ACHN (cell line): ENCODE data around the gene NFYB.
"Not testable (repeated sequence)": the region's sequence is repeated elsewhere in the genome, so short reads cannot be mapped to it uniquely, and the experiment has no call there.

Experiments used
- DNase-seq: peaks from one replicate; pipeline ENCODE4 v3.0.0-alpha.2; 2015
- in situ Hi-C: cut with HindIII; loops from 2 replicates; pipeline ENCODE4 v1.10.0; 2017; ENCODE audit warnings: low sequenced_read_pairs, low pct_ligation_motif_present, low pct_unique_long_range_greater_than_20kb

The NFYB gene

GRCh38 chr12:104165801-104166200 lies 27.8 kb upstream of the NFYB start:
- DNase-seq: no peak
- in situ Hi-C loops: no loop called here

DNA sequence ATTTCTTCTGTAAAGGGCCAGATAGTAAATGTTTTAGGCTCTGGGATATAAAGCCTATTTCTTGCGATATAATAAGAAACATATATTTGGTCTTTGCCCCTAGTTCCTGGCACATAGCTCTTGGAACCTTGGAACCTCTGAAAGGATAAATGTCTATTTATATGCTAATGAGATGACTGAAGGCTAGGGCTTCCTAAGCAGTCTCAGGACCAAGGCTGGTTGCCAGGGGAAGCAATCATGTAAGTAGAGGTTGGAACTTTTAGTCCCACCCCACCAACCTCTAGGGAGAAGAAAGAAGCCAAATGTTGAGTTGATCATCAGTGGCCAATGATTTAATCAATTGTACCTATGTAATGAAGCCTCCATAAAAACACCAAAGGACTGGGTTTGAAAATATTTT lies 26.6 kb upstream of the NFYB start:
- no peak for DNase-seq
- in situ Hi-C loops: no loop called here

DNA sequence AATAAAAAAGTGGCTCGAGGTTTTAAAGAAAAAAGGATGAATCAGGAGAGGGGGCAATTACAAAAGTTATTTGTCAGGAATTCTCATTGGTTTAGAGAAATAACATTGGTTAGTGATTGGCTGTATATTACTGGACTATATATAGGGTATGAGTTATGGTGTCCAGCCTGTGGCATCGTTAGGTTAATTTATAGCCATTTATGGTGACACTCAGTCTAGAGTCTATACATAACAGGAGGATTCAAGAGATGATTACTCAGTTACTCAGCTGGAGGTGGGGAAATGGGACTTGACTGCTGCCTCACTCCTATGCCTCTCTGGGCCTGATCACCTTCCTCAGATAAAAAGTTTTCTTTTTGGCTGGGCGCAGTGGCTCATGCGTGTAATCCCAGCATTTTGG lies 25.6 kb upstream of the NFYB start:
- in situ Hi-C loops: no loop called here
- DNase-seq: no peak

- in situ Hi-C loops, DNase-seq: not testable (repeated sequence)
These were observed 25.0 kb upstream of the NFYB start for GRCh38 chr12:104163028-104163427.

DNA sequence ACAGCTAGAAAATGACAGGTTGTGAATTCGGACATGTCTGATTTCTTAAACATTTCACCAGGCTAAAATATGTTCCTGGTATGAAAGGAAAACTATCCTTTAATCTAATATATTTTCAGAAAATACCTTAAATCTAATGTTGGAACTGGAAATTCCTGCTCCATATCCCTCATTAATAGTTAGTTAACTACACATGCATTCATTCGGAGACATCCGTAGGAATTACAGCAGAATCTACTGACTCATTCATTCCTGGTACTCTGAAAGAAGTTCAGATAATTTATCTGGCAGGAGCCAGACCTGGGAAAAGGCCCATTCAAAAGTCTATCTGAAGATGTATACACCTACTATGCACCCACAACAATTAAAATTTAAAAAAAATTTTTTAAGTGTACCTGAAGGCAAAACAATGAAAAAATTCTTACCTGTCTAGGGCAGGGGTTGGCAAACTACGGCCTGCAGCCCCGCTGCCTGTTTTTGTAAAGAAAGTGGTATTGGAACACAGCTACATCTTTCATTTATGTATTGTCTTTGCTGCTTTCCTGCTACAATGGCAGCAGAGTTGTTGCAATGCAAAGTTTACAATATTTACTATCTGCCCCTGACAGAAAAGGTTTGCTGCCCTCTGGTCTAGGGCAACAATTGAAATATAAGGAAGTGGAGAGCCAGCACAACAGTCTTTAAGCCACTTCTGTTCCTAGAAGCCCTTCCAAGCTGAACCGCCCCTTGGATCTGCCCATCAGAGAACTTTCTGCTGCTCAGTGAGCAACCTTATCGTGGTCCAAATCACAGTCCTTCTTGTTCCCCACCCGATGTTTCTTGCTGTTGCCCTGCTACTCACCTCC lies 17.9 kb upstream of the NFYB start:
- no peak for DNase-seq
- in situ Hi-C loops: no loop called here

GRCh38 chr12:104154806-104155205 lies 16.8 kb upstream of the NFYB start:
- in situ Hi-C loops: no loop called here
- DNase-seq: no peak

- in situ Hi-C loops: no loop called here
These were observed 16.3 kb upstream of the NFYB start for GRCh38 chr12:104154286-104154685.

GRCh38 chr12:104152685-104153241 lies 14.8 kb upstream of the NFYB start:
- in situ Hi-C loops: no loop called here
- DNase-seq: no peak

More at GRCh38 chr12:104154286-104154685, 16.3 kb upstream of the NFYB start:
- no peak for DNase-seq

DNA sequence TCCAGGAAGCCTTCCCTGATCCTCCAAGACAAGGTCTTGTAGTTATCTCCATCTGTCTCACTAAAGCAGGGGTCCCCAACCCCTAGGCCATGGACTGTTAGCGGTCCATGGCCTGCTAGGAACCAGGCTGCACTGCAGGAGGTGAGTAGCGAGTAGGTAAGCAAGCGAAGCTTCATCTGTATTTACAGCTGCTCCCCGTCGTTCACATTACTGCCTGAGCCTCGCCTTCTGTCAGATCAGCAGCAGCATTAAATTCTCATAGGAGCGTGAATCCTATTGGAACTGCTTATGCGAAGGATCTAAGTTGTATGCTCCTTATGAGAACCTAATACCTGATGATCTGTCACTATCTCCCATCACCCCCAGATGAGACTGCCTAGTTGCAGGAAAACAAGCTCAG lies 12.4 kb upstream of the NFYB start:
- in situ Hi-C loops: no loop called here
- DNase-seq: no peak

- DNase-seq: no peak
- in situ Hi-C loops: no loop called here
These were observed 9.3 kb upstream of the NFYB start for GRCh38 chr12:104147346-104147745.

DNA sequence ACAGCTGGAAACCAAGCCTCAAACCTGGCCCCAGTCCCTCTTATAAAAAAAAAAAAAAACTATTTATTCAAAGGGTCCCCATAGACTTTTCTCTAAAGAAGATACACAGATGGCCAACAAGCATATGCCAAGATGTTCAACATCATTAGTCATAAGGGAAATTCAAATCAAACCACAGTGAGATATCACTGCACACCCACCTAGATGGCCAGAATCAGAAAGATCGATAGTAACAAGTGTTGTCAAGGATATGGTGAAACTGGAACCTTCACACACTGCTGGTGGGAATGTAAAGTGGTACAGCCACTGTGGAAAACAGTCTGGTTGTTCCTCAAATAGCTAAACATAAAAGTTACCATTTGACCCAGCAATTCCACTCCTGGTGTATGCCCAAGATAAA lies 5.9 kb upstream of the NFYB start:
- DNase-seq: no peak
- in situ Hi-C loops: no loop called here

DNA sequence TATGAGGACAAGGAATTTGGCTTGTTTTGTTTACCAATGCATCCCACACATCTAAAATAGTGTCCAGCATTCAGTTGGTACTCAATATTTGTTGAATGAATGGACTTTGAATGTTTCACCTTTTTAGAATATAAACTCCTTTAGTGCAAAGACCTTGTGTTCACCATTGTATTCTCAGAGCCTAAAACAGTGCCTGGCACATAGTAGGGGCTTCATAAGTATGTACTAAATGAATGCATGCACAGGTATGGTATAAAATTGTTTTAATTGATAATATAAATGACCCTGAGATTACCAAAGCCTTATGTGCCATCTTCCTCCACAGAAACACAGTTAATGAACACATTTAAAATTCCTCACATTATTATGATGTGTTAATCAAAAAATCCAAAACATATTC lies 5.0 kb upstream of the NFYB start:
- in situ Hi-C loops: no loop called here
- DNase-seq: no peak

- DNase-seq: no peak
- in situ Hi-C loops: no loop called here
These were observed 4.5 kb upstream of the NFYB start for GRCh38 chr12:104142543-104142942.

DNA sequence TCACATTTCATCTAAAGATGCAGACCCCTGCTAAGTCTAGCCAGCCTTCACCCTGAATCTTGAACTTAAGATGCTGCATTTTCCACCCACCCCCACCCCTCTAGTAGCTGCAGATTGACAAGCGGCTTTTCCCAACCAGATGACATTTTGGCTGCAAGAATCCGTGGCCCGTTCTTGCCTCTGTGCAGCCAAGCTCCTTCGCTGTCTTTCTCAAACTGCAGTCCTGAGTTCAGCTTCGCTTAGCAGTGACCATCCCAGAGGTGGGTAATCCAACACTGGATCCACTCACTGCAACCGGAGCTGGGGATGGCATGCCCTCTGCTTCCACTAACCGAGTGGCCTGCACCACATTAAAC lies 765 bp upstream of the NFYB start:
- DNase-seq: no peak

DNA sequence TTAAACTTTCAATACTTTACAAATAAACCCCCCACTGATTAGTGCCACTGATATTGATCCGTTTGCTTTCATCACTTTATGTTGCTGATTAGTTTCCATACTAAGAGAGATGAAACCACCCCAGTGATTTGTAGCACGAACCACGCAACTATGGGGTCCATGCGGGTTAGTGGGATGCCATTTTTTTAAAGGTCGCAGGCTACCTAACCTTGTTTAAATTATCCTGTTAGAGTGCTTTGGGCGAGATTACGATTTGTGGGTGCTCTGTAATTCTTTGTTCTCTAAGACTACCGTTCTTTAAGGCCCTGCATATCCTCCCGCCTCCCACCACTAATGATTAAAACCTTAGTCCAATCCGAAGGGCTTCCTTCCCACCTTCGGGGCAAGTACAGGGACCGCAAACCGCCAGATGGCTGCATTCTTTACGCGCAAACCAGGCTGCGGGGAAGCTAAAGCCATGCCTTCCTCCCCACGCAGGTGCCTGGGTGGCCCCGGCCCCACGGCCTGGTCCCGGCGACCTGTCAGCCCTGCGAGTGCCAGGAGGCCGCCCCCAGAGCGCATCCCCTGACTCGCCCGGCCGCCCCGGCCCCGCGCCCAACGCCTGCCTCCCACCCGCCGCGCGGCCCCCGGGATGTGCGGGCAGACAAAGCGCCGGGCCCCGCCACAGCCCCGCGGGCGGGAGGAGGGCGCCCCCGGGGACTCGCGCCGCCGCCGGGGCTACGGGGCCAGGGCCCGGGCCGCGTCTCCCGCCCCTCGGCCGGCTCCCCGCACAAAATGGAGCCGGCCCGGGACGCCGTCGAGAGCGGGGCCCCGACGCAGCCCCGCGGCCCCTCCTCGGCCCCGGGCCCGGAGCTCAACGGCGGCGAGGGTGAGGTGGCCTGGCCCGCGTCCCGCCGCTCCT lies 759 bp downstream of the NFYB start:
- DNase-seq: peak; percentile 90
- in situ Hi-C loops: no loop called here

More for the DNA sequence above, 765 bp upstream of the NFYB start:
- in situ Hi-C loops: no loop called here

GRCh38 chr12:104136577-104136976 lies 1.4 kb downstream of the NFYB start:
- in situ Hi-C loops: no loop called here
- DNase-seq: no peak

DNA sequence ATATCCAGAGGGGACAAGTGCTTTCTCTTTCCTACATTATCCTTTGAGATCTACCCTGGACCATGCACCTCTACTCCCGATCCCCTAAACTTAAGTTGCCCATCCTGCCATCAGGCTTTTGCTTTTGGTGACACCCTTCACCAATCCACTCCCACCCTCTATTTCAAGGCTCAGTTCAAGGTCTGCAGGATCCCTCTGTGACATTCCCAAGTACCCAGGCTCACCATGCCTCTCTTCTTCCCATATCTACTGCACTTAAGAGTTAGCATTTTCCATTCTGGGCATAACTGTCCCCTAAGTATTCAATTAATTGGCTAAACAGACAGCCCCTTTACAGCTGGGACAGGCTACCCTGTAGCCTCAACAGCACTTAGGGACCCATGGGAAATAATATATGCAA lies 3.1 kb downstream of the NFYB start:
- in situ Hi-C loops: no loop called here
- DNase-seq: no peak

GRCh38 chr12:104133866-104134265 lies 4.1 kb downstream of the NFYB start:
- in situ Hi-C loops: no loop called here
- DNase-seq: peak; percentile 28

DNA sequence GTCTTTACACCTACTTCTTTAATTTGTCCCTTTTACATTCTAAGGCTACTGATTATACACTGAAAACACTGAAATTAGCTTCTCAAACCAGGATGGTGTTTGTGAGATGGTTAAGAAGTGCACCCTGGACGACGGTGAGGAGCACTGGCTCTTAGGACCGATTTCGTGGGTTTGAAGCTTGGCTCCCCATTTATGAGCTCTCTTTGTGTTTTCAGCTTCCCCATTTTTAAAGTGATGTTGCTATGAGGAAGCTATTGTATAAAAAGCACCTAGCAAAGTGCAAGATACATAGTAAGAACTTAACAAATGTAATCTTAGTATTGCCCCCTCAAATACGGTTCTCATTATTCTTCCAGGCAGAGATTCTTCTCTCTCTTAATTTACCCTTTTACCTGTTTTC lies 4.7 kb downstream of the NFYB start:
- no peak for DNase-seq
- in situ Hi-C loops: no loop called here
